Measurements from ENCODE around the gene RIMS1.

RIMS1 gene

DNA sequence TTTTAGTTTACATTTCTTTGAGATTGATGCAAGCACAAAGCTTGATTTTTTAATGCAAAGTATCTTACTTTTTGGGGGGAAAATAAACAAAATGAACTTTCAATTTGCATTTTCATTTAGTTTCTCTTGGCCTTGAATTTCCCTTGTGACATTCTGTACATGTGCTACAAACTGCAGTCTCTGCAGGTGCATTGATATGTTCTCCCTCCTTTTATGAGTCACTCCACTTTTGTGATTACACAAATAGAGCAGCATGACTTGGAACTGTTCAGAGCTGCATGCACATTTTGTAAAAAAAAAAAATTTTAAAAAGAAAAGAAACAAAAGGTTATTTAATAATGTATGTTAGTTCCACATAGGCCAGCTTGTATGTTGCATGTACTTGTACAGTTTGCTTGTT is 515.5 kb downstream of the RIMS1 start:
- TF ChIP-seq, protein P1, sequence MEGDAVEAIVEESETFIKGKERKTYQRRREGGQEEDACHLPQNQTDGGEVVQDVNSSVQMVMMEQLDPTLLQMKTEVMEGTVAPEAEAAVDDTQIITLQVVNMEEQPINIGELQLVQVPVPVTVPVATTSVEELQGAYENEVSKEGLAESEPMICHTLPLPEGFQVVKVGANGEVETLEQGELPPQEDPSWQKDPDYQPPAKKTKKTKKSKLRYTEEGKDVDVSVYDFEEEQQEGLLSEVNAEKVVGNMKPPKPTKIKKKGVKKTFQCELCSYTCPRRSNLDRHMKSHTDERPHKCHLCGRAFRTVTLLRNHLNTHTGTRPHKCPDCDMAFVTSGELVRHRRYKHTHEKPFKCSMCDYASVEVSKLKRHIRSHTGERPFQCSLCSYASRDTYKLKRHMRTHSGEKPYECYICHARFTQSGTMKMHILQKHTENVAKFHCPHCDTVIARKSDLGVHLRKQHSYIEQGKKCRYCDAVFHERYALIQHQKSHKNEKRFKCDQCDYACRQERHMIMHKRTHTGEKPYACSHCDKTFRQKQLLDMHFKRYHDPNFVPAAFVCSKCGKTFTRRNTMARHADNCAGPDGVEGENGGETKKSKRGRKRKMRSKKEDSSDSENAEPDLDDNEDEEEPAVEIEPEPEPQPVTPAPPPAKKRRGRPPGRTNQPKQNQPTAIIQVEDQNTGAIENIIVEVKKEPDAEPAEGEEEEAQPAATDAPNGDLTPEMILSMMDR (IDR thresholded peaks at IDR 0.05) = no peak
- TF ChIP-seq ZFX (IDR thresholded peaks at IDR 0.05; ENCODE audit: borderline replicate concordance) = no peak
- H3K27ac ChIP-seq = no peak overlapping the region

GRCh38 chr6:72403413-72403812 is 517.1 kb downstream of the RIMS1 start:
- TF ChIP-seq, protein P1 (IDR thresholded peaks at IDR 0.05) = no peak
- no peak for TF ChIP-seq ZFX (IDR thresholded peaks at IDR 0.05; ENCODE audit: borderline replicate concordance)
- no peak overlapping the region for H3K27ac ChIP-seq

DNA sequence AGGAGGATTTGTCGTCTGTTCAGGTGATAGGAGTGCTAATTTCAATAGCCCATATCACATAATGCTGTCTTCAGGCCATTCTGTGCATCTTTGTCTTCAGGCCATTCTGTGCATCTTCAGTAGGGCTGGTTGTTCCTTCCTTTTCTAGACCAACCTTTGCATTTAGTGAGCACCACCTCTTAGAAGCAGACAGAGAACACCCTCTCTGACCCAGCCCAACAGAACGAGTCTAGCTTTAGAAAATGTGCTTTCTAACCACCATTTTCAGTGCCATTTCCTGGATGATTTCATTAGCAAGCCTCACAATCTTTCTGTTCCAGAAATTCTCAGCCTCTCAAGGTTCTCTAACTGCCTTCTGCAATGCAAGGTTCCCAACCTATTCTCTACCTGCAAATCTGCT is 520.2 kb downstream of the RIMS1 start:
- TF ChIP-seq, protein P1 (IDR thresholded peaks at IDR 0.05) = no peak
- no peak for TF ChIP-seq ZFX (IDR thresholded peaks at IDR 0.05; ENCODE audit: borderline replicate concordance)
- no peak overlapping the region for H3K27ac ChIP-seq

DNA sequence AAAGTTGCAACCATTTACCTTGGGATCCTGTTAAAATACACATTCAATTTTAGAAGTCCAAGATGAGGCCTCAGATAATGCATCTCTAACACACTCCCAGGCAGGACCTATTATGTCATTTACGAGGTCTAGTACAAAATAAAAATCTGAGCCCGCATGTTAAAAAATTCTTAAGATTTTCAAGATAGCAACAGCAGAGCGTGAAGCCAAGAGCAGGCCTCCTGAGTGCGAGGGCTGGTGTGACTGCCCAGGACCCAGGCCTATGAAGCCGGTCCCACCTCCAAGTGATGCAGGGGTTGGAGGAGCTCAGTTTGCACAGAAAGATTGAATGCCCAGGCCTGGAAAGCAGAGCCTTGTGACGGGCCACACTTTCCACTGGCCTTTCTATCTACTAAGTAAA is 524.4 kb downstream of the RIMS1 start:
- TF ChIP-seq, protein P1 (IDR thresholded peaks at IDR 0.05) = no peak
- no peak for TF ChIP-seq ZFX (IDR thresholded peaks at IDR 0.05; ENCODE audit: borderline replicate concordance)
- H3K27ac ChIP-seq = no peak overlapping the region

- H3K27ac ChIP-seq = no peak overlapping the region
- no peak for TF ChIP-seq ZFX (IDR thresholded peaks at IDR 0.05; ENCODE audit: borderline replicate concordance)
- TF ChIP-seq, protein P1 (IDR thresholded peaks at IDR 0.05) = peak; percentile 100
Measured at GRCh38 chr6:72411872-72412708, 525.7 kb downstream of the RIMS1 start.

- no peak overlapping the region for H3K27ac ChIP-seq
- TF ChIP-seq, protein P1 (IDR thresholded peaks at IDR 0.05) = no peak
- TF ChIP-seq ZFX (IDR thresholded peaks at IDR 0.05; ENCODE audit: borderline replicate concordance) = no peak
Measured at GRCh38 chr6:72412709-72413044, 526.3 kb downstream of the RIMS1 start.

DNA sequence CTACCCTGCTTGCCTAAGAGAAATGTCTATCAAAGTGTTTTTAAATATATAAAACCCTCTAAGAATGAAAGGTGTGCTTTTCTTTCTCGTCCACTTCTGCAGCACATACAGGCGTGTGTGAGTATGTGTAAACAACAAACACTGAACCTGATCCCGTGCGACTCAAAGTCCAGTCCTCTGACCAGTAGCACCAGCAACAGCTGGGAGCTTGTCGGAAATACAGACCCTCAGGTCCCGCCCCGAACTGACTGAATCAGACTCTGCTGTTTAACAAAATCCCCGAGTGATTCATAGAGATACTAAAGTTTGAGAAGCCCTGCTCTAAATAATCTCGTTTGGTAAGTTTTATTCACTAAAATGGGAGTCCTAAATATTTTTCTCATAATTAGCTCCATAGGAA is 527.5 kb downstream of the RIMS1 start:
- H3K27ac ChIP-seq = no peak overlapping the region
- TF ChIP-seq, protein P1 (IDR thresholded peaks at IDR 0.05) = no peak
- no peak for TF ChIP-seq ZFX (IDR thresholded peaks at IDR 0.05; ENCODE audit: borderline replicate concordance)
